AML-193 (cell line): Measurements from ENCODE around the gene BCL2L11.
"Not testable (repeated sequence)": the region's sequence is repeated elsewhere in the genome, so short reads cannot be mapped to it uniquely, and the experiment has no call there.

Experiments
- DNase-seq, 2 experiments: peaks; one replicate each; lab custom pipeline; 2025; lab: John Stamatoyannopoulos, UW

Gene BCL2L11

GRCh38 chr2:111120253-111121027 lies at the start of gene BCL2L11:
BCL2L11 (plus strand) TSS chr2:111120914; CDS start chr2:111123746, 2,832 bp downstream.
- peak; percentile 81 to 83 for DNase-seq

- no peak for DNase-seq
Measured at GRCh38 chr2:111071600-111072171, 49.0 kb upstream of the BCL2L11 start.

- no peak for DNase-seq
Measured at GRCh38 chr2:111072220-111072871, 48.4 kb upstream of the BCL2L11 start.

- DNase-seq: not testable (repeated sequence)
Measured at GRCh38 chr2:111082659-111083058, 38.1 kb upstream of the BCL2L11 start.

- no peak for DNase-seq
Measured at GRCh38 chr2:111091811-111092211, 28.9 kb upstream of the BCL2L11 start.

GRCh38 chr2:111094691-111095090 lies 26.0 kb upstream of the BCL2L11 start:
- DNase-seq: no peak

- DNase-seq: no peak
Measured at GRCh38 chr2:111095434-111095833, 25.3 kb upstream of the BCL2L11 start.

- no peak for DNase-seq
Measured at GRCh38 chr2:111099402-111099801, 21.3 kb upstream of the BCL2L11 start.

- no peak for DNase-seq
Measured at GRCh38 chr2:111100087-111100764, 20.5 kb upstream of the BCL2L11 start.

GRCh38 chr2:111100765-111101162 lies 19.9 kb upstream of the BCL2L11 start:
- DNase-seq: peak; percentile 8 to 11

- DNase-seq: no peak
Measured at GRCh38 chr2:111101592-111101991, 19.1 kb upstream of the BCL2L11 start.

GRCh38 chr2:111102216-111102615 lies 18.5 kb upstream of the BCL2L11 start:
- DNase-seq: no peak

GRCh38 chr2:111105926-111106325 lies 14.8 kb upstream of the BCL2L11 start:
- DNase-seq: no peak

- DNase-seq: no peak
Measured at GRCh38 chr2:111106706-111107105, 14.0 kb upstream of the BCL2L11 start.

GRCh38 chr2:111108745-111109271 lies 11.9 kb upstream of the BCL2L11 start:
- no peak for DNase-seq

- DNase-seq: no peak
Measured at GRCh38 chr2:111111101-111111755, 9.5 kb upstream of the BCL2L11 start.

GRCh38 chr2:111113838-111114237 lies 6.9 kb upstream of the BCL2L11 start:
- no peak for DNase-seq

GRCh38 chr2:111116011-111116746 lies 4.5 kb upstream of the BCL2L11 start:
- peak in 1 of 2 experiments; percentile 20 for DNase-seq

GRCh38 chr2:111116843-111117597 lies 3.7 kb upstream of the BCL2L11 start:
- peak; percentile 29 to 55 for DNase-seq
